Inferior parietal cortex (tissue), 1 donor: ENCODE data around the gene TMEM138.
A peak's percentile ranks its signal among the peaks of the same experiment; 100 is the strongest.

Experiments
- DNase-seq: peaks from one replicate; pipeline ENCODE4 v3.0.0-alpha.2; 2016; ENCODE audit errors: extremely low spot score

Gene TMEM138

GRCh38 chr11:61361741-61362541 lies at the start of gene TMEM138, which contains the start of gene CYB561A3:
TSS of gene TMEM138 (plus strand) at chr11:61362374. CDS start at chr11:61364391, 2,017 bp downstream.
TSS of gene CYB561A3 (minus strand) at chr11:61361882. CDS start at chr11:61356713, 5,169 bp downstream.
- peak; percentile 94 for DNase-seq

DNA sequence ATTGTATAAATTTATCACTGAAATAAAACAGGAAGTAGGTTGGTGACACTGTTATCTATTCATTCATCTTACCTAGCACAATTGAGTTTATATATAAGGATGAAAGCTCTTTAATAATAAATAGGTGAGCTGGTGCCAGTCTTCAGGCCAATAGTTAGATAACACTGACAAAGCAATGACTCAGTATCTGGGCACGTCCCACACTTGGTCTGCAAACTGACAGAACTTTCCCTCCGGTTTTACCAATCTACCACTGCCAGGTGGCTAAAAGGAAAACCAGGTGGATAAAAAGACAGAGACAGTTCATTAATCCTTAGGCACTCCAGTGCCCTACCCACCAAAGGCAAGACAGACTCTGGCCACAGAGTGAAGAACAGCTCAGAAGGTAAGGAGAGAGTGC lies 46.9 kb upstream of the TMEM138 start:
- DNase-seq = no peak

- no peak for DNase-seq
These were observed 36.3 kb upstream of the TMEM138 start for GRCh38 chr11:61325649-61326414.

- no peak for DNase-seq
These were observed 34.5 kb upstream of the TMEM138 start for GRCh38 chr11:61327669-61328071.

DNA sequence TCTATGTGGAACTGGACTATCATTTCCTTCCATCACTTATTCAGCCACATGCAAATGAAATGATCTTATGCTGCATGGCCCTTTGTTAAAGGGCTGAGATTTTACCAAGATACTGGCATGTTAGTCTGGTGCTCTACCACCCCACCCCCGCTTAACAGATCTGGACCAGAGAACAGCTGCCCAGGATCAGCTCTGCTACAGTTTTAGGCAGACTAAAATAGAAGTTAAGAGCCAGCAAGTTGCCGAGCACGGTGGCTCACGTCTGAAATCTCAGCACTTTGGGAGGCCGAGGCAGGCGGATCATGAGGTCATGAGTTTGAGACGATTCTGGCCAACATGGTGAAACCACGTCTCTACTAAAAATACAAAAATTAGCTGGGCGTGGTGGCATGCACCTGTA lies 33.8 kb upstream of the TMEM138 start:
- no peak for DNase-seq

DNA sequence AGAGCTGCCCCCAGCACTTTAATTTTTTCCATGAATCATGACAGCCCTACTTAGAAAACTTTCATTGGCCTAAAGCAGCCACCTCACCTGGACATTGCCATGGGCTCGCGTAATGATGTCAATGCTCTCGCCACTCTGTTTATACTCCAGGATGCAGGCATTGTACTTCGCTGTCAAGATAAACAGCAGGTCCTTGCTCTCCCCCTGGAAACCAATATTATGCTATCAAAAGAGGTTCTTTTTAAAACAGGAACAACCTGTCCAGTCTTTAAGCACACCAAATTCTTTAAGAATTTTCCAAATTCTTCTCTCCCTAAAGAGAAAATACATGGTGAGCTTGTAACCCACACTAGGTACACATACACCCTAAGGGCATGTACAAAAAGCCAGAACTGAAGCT lies 32.3 kb upstream of the TMEM138 start:
- no peak for DNase-seq

DNA sequence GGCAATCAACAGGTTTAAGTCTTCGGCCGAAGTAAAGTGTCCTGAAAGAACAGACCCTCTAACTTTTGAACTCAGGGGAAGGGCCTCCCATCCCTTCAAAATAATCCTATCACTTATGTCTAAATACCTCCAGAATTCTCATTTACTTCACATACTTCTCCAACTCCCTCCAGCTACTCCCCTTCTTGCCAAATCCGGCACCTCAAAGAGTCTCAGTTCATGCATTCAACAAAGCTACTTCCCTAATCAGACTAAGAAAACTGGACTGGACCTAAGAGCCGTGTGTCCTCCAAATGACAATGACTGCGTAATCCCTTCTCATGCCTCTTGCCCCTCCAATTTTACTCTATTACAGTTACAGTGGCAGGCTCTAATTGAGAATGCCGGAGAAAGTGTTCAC lies 30.5 kb upstream of the TMEM138 start:
- no peak for DNase-seq

DNA sequence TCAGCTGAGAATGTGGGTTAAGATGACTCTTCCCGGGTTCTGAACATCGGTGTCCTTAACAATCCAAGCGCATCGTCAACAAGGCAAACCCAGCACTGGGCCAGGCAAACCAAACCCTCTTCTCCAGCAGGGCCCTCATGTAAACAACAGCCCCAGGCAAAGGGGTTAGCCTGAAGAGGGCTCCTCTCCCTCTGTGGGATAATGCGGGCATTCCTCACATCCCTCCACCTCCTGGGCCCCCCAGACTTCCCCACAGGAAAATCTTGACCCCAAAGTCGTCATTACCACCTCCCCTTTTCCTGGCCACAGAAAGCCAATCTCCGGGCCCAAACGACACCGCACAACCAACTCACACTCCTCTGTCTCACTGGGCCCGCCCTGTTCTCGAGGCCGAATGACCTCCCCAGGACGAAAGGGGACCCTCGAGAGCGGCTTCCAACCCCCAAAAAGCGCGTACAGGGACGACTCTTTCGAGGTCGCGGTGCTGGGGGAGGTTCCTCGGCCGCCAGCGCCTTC lies 29.8 kb upstream of the TMEM138 start:
- DNase-seq = no peak

DNA sequence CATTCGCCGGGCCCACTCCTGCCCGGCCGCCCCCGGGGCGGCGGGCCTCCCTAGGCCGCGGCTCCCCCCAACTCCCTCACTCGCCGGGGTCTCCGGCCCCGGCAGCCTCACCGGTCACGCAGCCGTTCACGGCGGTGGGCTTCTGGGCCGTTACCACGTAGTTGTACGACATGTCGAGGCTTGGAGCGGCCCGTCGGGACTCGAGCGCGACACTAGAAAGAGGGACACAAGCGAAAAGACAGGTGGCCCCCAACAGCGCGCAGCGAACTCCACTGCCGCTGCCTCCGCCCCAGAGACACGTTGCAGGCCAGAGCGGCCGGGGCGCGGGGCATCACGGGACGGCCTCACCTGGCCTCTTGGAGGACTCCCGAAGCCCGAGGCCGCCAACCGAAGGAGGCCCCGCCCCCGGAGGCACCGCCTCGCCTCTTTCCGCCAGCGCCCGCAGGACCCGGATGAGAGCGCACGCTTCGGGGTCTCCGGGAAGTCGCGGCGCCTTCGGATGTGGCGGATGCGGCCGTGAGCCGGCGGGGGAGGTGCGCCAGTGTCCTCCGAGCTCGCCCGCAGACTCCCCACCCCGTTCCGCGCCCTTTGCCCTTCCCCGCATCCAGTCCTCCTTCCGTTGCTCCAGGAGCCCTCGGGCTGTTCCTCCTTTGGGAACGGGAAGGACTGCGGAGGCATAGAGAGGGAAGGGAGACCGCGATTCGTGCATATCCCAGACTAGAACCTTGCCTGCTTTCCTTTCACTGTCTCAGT lies 29.2 kb upstream of the TMEM138 start, which contains the start of the genes DDB1 and TKFC:
TSS of gene DDB1 (minus strand) at position 309 of the 753 bp plus-strand sequence. CDS start at position 172, 137 bp downstream.
TSS of gene TKFC (plus strand) at position 432 of the 753 bp plus-strand sequence. CDS start 1,501 bp downstream, outside the sequence.
- peak; percentile 93 for DNase-seq

DNA sequence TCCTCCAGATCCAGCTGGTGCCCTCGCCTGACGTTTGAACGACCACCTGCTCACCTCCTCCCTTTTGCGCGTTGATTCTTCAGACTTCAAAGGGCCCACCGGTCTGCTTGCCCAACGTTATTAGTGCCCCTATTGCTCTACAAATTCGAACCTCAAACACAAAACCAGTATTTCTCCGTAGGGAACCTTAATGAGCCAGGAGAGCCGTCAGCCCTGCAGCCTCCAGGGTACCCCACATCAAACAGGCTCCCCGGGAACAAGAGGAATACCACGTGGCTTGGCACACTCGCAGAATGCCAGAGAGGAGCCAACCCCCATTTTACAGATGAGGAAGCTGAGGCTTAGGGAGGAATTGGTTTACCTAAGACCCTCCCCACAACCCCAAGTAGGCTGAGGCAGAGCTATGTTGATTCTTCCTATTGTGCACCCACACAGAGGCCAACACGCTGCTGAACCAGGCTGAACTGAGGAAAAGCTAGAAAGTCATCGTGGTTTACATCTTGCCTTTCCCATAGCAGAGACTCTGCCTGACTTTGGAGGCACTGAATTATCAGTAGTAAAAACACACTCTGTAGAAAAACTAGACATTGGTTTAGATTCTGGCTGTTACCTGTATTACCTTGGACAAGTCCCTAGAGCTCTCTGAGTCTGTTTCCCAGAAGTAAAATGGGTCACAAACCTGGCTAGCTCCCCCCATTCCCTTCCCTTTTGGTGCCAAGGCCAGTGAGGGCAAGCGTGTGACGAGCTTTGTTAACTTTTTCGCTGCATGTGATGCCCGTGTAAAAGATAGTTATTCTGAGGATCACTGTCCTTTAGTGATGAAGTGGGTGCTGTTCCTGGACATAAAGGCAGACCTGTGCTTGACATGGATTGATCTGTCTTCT lies 28.4 kb upstream of the TMEM138 start:
- DNase-seq = no peak

GRCh38 chr11:61334434-61335354 lies 27.5 kb upstream of the TMEM138 start:
- no peak for DNase-seq

DNA sequence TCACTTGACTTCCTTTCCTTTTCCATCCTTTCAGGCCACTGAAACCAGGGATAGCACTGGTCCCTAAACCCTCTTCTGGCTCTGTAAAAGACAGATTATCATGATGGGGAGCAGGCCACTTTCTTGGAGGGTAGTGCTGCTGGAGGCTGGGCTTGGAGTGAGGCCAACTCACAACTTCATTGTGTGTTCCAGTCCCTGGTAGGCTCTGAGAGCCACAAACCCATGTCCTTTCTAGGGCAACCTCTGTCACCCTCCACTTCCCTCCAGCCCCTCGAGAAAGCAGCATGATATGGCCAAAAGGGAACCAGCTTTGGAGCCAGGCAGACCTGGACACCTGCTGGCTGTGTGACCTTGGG lies 26.8 kb upstream of the TMEM138 start:
- DNase-seq = no peak

DNA sequence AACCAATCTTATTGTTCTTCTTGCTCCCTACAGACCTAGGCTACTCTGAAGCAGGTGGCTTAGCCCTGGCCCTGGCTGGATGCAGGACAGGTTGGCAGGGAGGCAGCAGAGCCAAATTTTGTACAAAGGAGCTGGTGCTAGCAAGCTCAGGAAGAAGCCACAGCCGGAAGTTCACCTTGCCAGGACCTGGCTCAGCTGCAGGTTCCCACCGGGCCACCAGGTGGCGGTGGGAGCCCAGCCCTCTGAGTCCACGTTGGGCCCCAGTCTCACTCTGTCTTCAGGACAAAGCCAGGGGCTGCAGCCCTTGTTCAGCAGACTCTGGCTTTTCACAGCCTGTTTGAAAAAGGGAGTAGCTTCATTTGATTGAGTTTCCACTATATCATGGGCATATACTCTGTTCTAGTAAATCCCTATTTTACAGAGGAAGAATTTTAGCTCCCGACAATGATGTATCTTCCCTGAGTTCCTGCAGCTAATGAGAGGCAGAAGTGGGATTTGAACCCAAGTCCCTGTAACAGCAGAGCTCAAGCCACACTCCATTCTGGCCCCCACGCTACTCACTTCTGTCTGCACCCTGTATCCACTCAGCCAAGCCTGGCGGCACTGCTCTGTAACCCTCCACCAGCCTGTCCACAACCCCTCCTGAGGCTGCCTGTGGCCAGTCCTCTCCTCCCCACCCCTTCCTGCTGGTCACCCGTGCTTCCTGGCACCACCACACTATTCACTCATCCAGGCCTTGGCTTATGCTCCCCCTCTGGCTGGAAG lies 25.8 kb upstream of the TMEM138 start:
- peak; percentile 70 for DNase-seq

- no peak for DNase-seq
These were observed 24.3 kb upstream of the TMEM138 start for GRCh38 chr11:61337706-61338470.

- DNase-seq = no peak
These were observed 23.2 kb upstream of the TMEM138 start for GRCh38 chr11:61338783-61339489.

DNA sequence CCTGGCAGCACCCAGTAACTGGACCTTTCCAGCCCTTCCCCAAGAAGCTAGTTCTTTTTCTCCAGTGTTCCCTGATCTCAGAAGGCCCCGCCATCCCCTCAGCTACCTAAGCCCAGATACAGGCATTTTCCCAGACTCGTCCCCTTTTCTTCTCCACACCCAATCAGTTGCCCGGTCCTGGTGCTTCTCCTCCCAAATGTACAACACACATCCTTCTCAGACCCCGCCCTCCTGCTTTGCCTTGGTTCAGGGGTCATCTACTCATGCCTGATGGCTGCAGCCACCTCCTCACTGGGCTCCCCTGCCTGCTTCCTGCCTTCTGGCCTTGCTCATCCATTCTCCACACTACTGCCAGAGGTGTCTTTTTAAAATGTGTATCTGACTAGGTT lies 22.7 kb upstream of the TMEM138 start:
- no peak for DNase-seq

DNA sequence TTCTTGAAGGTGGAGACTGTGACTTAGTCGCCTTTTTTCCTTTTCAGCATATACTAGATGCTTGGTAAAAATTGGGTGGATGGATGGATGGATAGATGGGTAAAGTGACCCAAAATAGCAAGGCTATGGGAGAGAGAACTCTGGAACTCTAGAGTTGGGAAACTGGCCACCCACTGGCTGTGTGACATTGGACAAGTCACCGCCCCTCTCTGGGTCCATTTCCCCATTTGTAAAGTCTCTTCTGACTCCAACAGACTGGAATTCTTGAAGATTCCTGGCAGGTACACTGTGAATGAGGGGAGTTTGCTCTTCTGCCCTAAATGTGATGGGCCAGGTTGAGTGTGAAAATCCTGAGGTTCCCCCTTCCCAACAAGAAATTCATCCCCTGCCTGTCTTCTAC lies 21.2 kb upstream of the TMEM138 start:
- no peak for DNase-seq

- no peak for DNase-seq
These were observed 20.5 kb upstream of the TMEM138 start for GRCh38 chr11:61341706-61342105.
